ENCODE measurements around the gene FRS3.

Gene FRS3

GRCh38 chr6:41780551-41781365 is 1.1 kb upstream of the FRS3 start, which contains the start of gene PRICKLE4:
Gene PRICKLE4 (plus strand): TSS chr6:41780782. CDS start chr6:41783474, 2,692 bp downstream.
- Histone ChIP-seq H3K27ac (ENCODE audit: extremely low read depth, low read depth, low read length) (peak within 1 kb of the TSS; percentile 52; the same call in 1 of the 2 replicates), H3K4me1 (ENCODE audit: control insufficient read depth, insufficient read depth, low read length) (peaks cover 6% of the 10 kb centered on the region), H3K9me3 (ENCODE audit: control insufficient read depth, insufficient read depth, low read depth, low read length) (no peaks in the 10 kb centered on the region), H3K36me3 (ENCODE audit: control insufficient read depth in 2 of 2, insufficient read depth in 1 of 2, low read length in 2 of 2) (peaks cover 4 to 20% of the 10 kb centered on the region in 2 experiments; a peak in 1 of 3 replicates), H3K4me3 (ENCODE audit: low read depth, low read length) (peak within 1 kb of the TSS; percentile 59)
- CTCF ChIA-PET, result interaction anchor here (0.6 to 10.9 kb wide), 11 partner anchors 45 to 772 kb away, joined by 3 to 192 read pairs (median 3); partner anchors contain the start of gene TFEB
- POLR2A ChIA-PET, result interaction anchor here (1.0 to 1.9 kb wide), 2 partner anchors 140 to 264 kb away, joined by 3 to 5 read pairs; partner anchors contain the start of genes BYSL and MED20
- peak; percentile 74 for TF ChIP-seq ZNF335 (tag by site-specific recombination; conservative IDR thresholded peaks at IDR 0.05)
- TF ChIP-seq ZBTB17 (tag by site-specific recombination; IDR thresholded peaks at IDR 0.05), result peak; percentile 33
- TF ChIP-seq, protein P1, sequence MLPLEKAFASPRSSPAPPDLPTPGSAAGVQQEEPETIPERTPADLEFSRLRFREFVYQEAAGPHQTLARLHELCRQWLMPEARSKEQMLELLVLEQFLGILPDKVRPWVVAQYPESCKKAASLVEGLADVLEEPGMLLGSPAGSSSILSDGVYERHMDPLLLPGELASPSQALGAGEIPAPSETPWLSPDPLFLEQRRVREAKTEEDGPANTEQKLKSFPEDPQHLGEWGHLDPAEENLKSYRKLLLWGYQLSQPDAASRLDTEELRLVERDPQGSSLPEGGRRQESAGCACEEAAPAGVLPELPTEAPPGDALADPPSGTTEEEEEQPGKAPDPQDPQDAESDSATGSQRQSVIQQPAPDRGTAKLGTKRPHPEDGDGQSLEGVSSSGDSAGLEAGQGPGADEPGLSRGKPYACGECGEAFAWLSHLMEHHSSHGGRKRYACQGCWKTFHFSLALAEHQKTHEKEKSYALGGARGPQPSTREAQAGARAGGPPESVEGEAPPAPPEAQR (tag by site-specific recombination; IDR thresholded peaks at IDR 0.05), result no peak
- TF ChIP-seq, protein P2, sequence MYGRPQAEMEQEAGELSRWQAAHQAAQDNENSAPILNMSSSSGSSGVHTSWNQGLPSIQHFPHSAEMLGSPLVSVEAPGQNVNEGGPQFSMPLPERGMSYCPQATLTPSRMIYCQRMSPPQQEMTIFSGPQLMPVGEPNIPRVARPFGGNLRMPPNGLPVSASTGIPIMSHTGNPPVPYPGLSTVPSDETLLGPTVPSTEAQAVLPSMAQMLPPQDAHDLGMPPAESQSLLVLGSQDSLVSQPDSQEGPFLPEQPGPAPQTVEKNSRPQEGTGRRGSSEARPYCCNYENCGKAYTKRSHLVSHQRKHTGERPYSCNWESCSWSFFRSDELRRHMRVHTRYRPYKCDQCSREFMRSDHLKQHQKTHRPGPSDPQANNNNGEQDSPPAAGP (tag by site-specific recombination; IDR thresholded peaks at IDR 0.05), result peak; percentile 29; the same call in 1 of the 2 replicates
- peak; percentile 27 for TF ChIP-seq GLIS1 (tag by site-specific recombination; IDR thresholded peaks at IDR 0.05)
- TF ChIP-seq ZNF600 (tag by site-specific recombination; IDR thresholded peaks at IDR 0.05), result peak; percentile 94
- TF ChIP-seq ZBTB20 (tag by site-specific recombination; IDR thresholded peaks at IDR 0.05), result peak; percentile 69
- TF ChIP-seq PATZ1 (tag by site-specific recombination; IDR thresholded peaks at IDR 0.05), result peak; percentile 44; the same call in 1 of the 2 replicates
- peak; percentile 18; the same call in 1 of the 2 replicates for TF ChIP-seq SP7 (tag by site-specific recombination; IDR thresholded peaks at IDR 0.05)
- TF ChIP-seq SP3 (tag by site-specific recombination; IDR thresholded peaks at IDR 0.05), result peak; percentile 28
- TF ChIP-seq ZNF843 (tag by site-specific recombination; IDR thresholded peaks at IDR 0.05), result no peak
- 0 out of 2 replicates have a peak, but pooled peaks have one; percentile 33 for TF ChIP-seq ZFP69B (tag by site-specific recombination; IDR thresholded peaks at IDR 0.05)
- TF ChIP-seq ZNF394 (tag by site-specific recombination; IDR thresholded peaks at IDR 0.05; ENCODE audit: borderline replicate concordance), result no peak
- peak; percentile 39 for TF ChIP-seq ZBTB10 (tag by site-specific recombination; IDR thresholded peaks at IDR 0.05)
- 0 out of 2 replicates have a peak, but pooled peaks have one; percentile 25 for TF ChIP-seq WT1 (tag by site-specific recombination; IDR thresholded peaks at IDR 0.05)
- peak; percentile 94 for TF ChIP-seq ZBTB48 (tag by site-specific recombination; IDR thresholded peaks at IDR 0.05)
- no peak for TF ChIP-seq ZNF23 (tag by site-specific recombination; IDR thresholded peaks at IDR 0.05; ENCODE audit: borderline replicate concordance)
- TF ChIP-seq ZNF692 (tag by site-specific recombination; IDR thresholded peaks at IDR 0.05), result peak; percentile 67
- TF ChIP-seq KLF8 (tag by site-specific recombination; IDR thresholded peaks at IDR 0.05), result peak; percentile 16
- TF ChIP-seq ZNF341 (tag by site-specific recombination; IDR thresholded peaks at IDR 0.05; ENCODE audit: low read depth), result peak; percentile 78
- peak; percentile 37; the same call in 1 of the 2 replicates for TF ChIP-seq GLIS2 (tag by site-specific recombination; IDR thresholded peaks at IDR 0.05)
- TF ChIP-seq ZBTB8A (tag by site-specific recombination; IDR thresholded peaks at IDR 0.05), result peak; percentile 37; the same call in 1 of the 2 replicates
- TF ChIP-seq ZNF416 (tag by site-specific recombination; IDR thresholded peaks at IDR 0.05), result no peak
- TF ChIP-seq SP2 (tag by site-specific recombination; IDR thresholded peaks at IDR 0.05), result peak; percentile 61
